HG03457 (cell line): ENCODE measurements around the gene ARHGAP6.
"Not testable (repeated sequence)": the region's sequence is repeated elsewhere in the genome, so short reads cannot be mapped to it uniquely, and the experiment has no call there.

Experiments
- ATAC-seq: cut with Tn5 transposase; IDR thresholded peaks from one replicate; pipeline ENCODE4 v1.9.1; 2021; ENCODE audit warnings: moderate number of reproducible peaks; ENCODE audit not compliant: unreplicated experiment

ARHGAP6 gene

GRCh38 chrX:11259437-11259836 is 406.3 kb downstream of the ARHGAP6 start:
- ATAC-seq, result no peak

GRCh38 chrX:11257711-11258110 is 408.0 kb downstream of the ARHGAP6 start:
- ATAC-seq, result no peak

GRCh38 chrX:11257290-11257689 is 408.4 kb downstream of the ARHGAP6 start:
- ATAC-seq, result no peak

- no peak for ATAC-seq
Measured at GRCh38 chrX:11254417-11255109, 411.2 kb downstream of the ARHGAP6 start.

DNA sequence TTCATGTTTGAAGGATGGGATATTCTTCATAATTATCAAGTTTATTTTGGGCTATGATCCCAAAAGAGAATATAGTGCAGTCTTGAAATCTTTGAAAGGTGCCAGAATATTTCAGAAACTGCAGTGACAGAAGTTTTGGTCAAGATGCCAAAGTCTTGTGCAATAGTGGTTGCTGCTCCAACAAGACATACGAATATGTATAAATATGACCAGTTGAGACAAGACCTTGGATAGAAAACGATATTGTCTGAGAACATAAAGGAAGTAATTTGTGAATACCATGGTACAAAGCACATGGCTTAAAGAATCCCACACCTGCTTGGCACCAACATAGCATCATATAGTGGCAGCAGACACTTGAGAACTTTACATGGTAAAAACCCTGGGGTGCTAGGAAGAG is 421.1 kb downstream of the ARHGAP6 start:
- no peak for ATAC-seq

DNA sequence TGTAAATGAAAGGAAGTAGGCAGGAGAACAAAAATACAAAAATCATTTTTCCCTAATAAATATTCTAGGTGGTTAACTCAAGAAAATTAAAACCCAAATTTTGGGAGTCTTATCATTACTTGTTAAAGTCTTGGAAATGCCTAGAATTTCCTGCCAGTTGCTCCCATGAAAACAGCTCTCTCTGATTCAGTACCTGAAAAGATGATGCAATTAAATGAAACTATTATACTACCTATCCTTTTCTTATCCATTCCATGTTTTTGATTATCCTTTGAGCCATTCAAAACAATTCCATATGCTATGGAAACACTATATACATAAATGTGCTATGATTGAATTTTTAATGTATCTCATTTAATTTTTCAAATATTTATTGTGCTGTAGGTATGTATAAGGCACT is 423.0 kb downstream of the ARHGAP6 start:
- ATAC-seq, result no peak

DNA sequence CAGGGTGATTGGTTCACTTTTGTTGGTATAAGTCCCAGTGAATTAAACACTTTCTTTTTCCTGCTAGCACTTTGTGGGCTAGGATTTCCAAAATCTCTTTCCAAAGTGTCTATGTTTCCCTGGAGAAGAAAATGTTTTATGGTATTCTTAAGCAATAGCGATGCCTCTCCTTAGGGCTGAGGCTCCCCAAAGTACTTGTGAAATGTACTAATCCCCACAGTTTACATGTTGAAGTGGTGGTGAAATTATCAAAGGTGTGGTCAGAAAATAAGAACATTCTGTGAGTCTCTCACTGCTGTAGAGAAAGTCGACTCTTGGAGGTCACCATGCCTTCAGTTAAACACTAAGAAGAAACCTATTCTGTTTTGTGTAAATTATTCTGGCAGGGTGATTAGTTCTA is 424.0 kb downstream of the ARHGAP6 start:
- no peak for ATAC-seq

DNA sequence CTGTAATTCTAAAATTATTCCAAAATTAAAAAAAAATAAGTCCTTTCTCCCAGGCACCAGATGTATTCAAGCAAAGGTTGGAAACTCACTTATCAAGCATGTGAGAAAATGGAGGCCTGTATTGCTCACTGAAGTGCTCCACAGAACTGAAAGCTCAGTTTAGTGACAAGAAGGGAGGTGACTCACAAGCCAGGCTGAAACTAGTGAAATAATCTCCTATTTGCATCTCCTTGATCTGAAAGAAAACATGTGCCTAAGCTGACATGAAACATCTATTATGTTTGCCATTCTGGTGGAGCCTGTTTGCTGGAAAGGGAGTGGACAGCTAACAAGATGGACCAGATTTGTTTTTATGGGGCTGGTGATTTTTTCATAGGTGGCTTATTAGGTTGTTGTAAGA is 426.5 kb downstream of the ARHGAP6 start:
- ATAC-seq, result no peak

- ATAC-seq, result not testable (repeated sequence)
Measured at GRCh38 chrX:11235377-11235776, 430.3 kb downstream of the ARHGAP6 start.

DNA sequence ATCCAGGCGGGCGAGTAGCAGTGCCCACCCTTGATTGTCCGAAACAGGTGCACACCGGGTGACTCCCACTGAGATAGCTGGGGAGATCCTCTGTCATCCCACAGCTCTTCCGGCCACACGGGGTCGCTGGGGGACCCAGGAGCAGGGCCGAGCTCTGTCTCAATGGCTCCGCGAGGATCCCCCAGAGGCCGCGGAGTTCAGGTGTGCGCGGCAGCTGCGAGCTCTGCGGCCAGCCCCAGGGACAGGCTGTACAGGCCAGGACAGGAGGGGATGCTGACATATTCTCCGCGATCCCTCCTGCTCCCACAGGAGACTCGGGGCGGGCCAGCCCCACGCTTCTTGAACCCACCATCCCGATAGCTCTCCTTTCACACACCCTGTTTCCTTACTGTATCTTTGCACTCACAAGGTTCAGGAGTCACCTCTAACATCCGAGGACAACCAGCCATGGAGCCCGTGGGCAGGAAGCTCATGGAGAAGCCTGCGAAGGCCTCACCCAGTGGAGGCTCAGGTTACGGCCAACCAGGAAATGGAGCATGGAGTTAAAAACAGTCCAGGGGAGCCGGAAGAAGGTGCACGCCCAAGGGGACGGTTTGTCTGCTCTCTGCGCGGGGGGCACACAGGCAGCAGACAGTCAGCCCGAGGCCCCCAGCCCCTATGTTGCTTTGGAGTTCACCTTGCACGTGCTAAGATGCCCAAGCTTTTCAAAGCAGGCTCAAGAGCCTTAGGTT is 450.4 kb downstream of the ARHGAP6 start:
- no peak for ATAC-seq

GRCh38 chrX:11214346-11215190 is 451.2 kb downstream of the ARHGAP6 start:
- ATAC-seq, result no peak

GRCh38 chrX:11212741-11213140 is 453.0 kb downstream of the ARHGAP6 start:
- no peak for ATAC-seq

DNA sequence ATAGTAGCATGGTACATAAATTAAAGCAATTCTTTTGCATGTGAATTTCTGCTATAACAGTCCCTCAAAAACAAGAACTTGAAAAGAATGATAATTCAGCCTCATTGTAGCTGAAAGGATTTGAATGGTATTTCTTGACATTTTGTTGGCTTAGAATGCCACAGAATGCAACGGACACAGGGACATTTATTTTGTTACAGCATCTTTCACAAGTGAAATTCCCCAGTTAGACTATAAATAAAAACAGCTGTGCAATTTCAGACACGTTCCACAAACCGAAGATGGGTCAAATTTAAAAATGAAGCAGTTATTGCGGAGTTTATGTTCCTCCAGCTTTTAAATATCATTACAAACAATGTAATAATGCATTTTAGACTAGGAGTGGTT is 455.3 kb downstream of the ARHGAP6 start:
- no peak for ATAC-seq

DNA sequence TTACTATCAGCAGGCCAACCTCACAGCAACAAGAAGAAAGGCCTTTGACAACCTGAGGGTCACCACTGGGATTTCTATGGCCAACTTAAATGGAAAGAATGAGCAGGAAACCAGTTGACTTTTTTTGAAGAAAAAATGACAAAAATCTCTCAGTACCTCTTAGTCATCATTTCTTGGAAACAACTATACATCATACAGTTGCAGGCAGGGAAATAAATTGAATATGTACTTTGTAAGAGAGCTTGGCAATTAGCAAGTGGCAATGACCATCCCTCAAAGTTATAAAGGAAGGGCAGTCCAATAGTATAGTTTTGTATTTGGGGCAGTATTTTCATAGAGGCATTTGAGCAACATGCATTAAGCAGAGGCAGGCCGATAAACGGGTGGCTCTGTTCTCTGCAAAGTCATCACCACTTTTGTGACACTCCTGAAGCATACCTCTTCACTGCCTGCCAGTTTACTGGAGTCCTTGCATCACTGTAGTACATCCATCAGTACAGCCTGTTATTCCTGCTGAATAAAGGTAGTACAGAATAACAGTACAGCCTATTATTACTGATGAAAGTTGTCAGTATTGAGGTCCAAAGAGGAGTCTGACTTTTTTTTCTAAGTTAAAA is 455.8 kb downstream of the ARHGAP6 start:
- no peak for ATAC-seq

DNA sequence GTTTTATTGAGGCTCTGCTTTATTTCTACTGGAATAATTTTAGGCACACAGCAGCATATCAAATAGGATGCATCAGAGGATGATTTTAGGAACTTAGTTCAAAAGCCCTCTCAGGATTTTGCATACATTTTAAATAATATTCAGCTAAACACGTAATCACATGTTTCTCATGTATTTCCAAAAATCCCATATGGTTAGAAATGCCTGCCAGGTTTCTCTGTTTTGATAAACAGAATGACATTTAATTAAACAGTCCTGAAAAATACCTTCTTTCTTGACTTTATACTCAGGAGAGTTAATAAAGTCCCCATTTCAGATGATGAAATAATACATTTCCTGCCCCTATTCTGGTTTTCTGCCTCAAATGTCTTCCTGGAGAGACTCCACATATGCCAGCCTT is 459.0 kb downstream of the ARHGAP6 start:
- no peak for ATAC-seq

GRCh38 chrX:11205796-11206195 is 459.9 kb downstream of the ARHGAP6 start:
- no peak for ATAC-seq

DNA sequence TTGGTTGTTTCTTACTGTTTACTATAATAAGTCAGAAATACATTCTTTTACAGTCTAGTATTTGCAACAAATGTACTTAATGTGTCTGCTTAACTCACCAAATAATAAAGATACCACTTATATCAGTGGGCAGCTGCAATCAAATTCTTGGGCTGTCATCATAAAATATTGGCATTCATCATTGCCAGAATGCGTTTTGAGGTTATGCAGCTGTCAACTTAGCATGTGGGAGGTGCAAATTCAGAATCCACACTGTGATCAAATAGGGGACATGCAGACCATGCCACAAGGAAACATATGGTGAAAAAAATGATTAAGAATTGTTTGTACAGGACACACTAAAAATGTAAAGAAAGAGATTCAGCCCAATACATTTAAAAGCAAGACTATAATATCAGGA is 468.0 kb downstream of the ARHGAP6 start:
- no peak for ATAC-seq

DNA sequence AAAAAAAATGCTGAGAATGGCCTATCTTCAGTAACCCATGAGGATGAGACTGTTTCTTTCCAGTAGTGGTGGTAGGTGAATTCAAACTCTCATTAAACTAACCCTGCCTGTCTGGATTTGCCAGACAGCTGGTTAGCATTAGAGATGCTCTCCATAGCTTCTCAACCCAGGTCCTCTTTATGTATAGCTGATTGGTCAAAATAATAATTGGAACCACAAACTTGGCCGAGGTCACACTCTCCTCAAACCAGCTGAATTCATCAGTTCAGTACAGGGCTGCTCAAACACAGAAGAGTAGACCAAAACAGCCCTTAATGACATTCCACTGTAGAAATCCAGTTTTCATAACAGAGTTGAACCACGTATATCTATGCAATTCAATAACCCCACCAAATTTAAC is 469.2 kb downstream of the ARHGAP6 start:
- no peak for ATAC-seq

DNA sequence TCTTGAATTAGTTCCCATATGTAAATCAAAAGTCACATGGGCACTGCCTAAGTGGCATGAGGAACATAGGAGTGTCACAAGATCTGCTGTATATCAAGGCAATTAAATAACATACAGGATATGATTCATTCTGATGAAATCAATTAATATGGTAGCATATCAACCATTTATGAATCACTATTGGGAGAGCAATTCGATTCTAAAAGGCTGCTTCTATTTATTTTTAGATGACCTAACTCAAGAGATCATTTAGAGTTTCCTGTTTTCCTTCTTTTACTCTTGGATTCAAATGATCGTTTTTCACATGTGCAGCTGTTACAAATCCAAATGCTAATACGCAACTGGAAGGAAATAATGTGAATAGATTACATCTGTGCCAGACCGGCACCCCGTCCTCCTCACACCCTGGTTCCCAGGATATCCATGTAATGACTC is 472.7 kb downstream of the ARHGAP6 start:
- no peak for ATAC-seq

- no peak for ATAC-seq
Measured at GRCh38 chrX:11190745-11191510, 474.8 kb downstream of the ARHGAP6 start.

- ATAC-seq, result no peak
Measured at GRCh38 chrX:11189097-11189496, 476.6 kb downstream of the ARHGAP6 start.
